Measurements from ENCODE around the gene COLEC11. TPM values are rescaled to one million over a fixed set of nuclear protein-coding genes. Genes with fewer than 3 reads are reported as not detected.

The COLEC11 gene
- total and polyA plus RNA-seq, 2 experiments from 2014 or later = 1.3 to 1.5 TPM

DNA sequence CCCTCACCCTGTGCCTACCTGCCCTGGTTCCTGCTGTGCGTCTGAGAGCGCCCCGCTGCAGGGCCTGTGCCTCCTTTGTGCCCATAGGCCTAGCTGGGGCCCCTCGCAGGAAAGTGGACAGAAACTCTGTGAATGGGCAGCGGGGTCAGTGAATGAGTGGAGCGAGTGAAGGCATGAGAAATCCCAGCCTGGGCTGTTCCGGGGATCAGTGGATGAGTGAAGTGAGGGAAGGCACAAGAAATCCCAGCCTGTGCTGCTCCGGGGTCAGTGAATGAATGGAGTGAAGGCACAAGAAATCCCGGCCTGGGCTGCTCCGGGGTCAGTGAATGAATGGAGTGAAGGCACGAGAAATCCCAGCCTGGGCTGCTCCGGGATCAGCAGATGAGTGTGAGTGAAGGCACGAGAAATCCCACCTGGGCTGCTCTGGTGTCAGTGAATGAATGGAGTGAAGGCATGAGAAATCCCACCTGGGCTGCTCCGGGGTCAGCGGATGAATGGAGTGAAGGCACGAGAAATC is 2.0 kb downstream of the COLEC11 start (continued):
- TF ChIP-seq, protein P1, sequence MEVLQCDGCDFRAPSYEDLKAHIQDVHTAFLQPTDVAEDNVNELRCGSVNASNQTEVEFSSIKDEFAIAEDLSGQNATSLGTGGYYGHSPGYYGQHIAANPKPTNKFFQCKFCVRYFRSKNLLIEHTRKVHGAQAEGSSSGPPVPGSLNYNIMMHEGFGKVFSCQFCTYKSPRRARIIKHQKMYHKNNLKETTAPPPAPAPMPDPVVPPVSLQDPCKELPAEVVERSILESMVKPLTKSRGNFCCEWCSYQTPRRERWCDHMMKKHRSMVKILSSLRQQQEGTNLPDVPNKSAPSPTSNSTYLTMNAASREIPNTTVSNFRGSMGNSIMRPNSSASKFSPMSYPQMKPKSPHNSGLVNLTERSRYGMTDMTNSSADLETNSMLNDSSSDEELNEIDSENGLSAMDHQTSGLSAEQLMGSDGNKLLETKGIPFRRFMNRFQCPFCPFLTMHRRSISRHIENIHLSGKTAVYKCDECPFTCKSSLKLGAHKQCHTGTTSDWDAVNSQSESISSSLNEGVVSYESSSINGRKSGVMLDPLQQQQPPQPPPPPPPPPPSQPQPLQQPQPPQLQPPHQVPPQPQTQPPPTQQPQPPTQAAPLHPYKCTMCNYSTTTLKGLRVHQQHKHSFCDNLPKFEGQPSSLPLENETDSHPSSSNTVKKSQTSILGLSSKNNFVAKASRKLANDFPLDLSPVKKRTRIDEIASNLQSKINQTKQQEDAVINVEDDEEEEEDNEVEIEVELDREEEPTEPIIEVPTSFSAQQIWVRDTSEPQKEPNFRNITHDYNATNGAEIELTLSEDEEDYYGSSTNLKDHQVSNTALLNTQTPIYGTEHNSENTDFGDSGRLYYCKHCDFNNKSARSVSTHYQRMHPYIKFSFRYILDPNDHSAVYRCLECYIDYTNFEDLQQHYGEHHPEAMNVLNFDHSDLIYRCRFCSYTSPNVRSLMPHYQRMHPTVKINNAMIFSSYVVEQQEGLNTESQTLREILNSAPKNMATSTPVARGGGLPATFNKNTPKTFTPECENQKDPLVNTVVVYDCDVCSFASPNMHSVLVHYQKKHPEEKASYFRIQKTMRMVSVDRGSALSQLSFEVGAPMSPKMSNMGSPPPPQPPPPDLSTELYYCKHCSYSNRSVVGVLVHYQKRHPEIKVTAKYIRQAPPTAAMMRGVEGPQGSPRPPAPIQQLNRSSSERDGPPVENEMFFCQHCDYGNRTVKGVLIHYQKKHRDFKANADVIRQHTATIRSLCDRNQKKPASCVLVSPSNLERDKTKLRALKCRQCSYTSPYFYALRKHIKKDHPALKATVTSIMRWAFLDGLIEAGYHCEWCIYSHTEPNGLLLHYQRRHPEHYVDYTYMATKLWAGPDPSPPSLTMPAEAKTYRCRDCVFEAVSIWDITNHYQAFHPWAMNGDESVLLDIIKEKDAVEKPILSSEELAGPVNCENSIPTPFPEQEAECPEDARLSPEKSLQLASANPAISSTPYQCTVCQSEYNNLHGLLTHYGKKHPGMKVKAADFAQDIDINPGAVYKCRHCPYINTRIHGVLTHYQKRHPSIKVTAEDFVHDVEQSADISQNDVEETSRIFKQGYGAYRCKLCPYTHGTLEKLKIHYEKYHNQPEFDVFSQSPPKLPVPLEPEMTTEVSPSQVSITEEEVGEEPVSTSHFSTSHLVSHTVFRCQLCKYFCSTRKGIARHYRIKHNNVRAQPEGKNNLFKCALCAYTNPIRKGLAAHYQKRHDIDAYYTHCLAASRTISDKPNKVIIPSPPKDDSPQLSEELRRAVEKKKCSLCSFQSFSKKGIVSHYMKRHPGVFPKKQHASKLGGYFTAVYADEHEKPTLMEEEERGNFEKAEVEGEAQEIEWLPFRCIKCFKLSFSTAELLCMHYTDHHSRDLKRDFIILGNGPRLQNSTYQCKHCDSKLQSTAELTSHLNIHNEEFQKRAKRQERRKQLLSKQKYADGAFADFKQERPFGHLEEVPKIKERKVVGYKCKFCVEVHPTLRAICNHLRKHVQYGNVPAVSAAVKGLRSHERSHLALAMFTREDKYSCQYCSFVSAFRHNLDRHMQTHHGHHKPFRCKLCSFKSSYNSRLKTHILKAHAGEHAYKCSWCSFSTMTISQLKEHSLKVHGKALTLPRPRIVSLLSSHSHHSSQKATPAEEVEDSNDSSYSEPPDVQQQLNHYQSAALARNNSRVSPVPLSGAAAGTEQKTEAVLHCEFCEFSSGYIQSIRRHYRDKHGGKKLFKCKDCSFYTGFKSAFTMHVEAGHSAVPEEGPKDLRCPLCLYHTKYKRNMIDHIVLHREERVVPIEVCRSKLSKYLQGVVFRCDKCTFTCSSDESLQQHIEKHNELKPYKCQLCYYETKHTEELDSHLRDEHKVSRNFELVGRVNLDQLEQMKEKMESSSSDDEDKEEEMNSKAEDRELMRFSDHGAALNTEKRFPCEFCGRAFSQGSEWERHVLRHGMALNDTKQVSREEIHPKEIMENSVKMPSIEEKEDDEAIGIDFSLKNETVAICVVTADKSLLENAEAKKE (CRISPR knock-in tag; IDR thresholded peaks at IDR 0.05) = no peak
- TF ChIP-seq POLR2AphosphoS5 (IDR thresholded peaks at IDR 0.05; ENCODE audit: low read depth) = no peak

DNA sequence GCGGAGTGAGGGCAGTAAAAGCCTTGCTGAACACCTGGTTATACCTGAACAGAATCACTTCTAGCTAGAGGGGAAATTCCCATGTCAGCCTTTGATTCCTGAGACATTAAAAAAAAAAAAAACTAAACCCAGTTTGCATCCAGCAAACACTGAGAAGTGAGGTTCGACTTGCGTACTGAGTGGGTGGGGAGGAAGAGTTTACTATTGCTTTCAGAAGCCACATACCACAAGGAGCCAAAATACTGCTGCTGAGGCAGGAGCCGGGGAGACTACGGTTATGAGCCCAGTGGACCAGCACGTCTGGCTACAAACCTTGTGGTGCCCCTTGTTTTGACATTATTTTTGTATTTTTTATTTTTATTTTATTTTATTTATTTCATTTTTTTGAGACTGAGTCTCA is 2.7 kb downstream of the COLEC11 start:
- Histone ChIP-seq H3K4me3 (no peak overlapping the region), H3K36me3 (ENCODE audit: insufficient read depth) (no peaks in the 10 kb centered on the region), H3K4me2 (no peak overlapping the region), H3K9me2 (ENCODE audit: insufficient read depth) (no peaks in the 10 kb centered on the region), H3K27ac (ENCODE audit: low read depth) (no peak overlapping the region), H3K27me3 (ENCODE audit: insufficient read depth) (no peaks in the 10 kb centered on the region), H3F3A (replicated peaks; ENCODE audit: low read depth) (0 out of 2 replicates have a peak, but pooled peaks cover 8% of the 10 kb centered on the region), H3K4me1 (ENCODE audit: insufficient read depth) (no peaks in the 10 kb centered on the region), H4K20me1 (replicated peaks; ENCODE audit: insufficient read depth) (no peaks in the 10 kb centered on the region), H3K79me2 (replicated peaks; ENCODE audit: insufficient read depth) (no peaks in the 10 kb centered on the region), H2AFZ (no peak overlapping the region)
- DNase-seq (ENCODE audit: low spot score) (no peak), ATAC-seq (no peak)
- H3K4me3 Mint-ChIP-seq = no peak overlapping the region
- peaks cover 16% of the 10 kb centered on the region for H3K27me3 Mint-ChIP-seq (ENCODE audit: insufficient read depth, low read depth, poor library complexity)
- H3K4me1 Mint-ChIP-seq = peaks cover 10% of the 10 kb centered on the region
- H3K9me3 Mint-ChIP-seq = peaks cover 3% of the 10 kb centered on the region
- H3K36me3 Mint-ChIP-seq (ENCODE audit: low read depth) = peaks cover 8% of the 10 kb centered on the region
- H3K27ac Mint-ChIP-seq = no peak overlapping the region
- TF ChIP-seq JUNB (IDR thresholded peaks at IDR 0.05; ENCODE audit: unreplicated experiment) (no peak), STAT1 (IDR thresholded peaks at IDR 0.05; ENCODE audit: unreplicated experiment) (no peak), ZNF114 (CRISPR knock-in tag; IDR thresholded peaks at IDR 0.05) (no peak), ZNF331 (CRISPR knock-in tag; IDR thresholded peaks at IDR 0.05; ENCODE audit: low read depth) (no peak)
- TF ChIP-seq, protein P2, sequence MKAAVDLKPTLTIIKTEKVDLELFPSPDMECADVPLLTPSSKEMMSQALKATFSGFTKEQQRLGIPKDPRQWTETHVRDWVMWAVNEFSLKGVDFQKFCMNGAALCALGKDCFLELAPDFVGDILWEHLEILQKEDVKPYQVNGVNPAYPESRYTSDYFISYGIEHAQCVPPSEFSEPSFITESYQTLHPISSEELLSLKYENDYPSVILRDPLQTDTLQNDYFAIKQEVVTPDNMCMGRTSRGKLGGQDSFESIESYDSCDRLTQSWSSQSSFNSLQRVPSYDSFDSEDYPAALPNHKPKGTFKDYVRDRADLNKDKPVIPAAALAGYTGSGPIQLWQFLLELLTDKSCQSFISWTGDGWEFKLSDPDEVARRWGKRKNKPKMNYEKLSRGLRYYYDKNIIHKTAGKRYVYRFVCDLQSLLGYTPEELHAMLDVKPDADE (IDR thresholded peaks at IDR 0.05) = no peak
- TF ChIP-seq, protein P1 (CRISPR knock-in tag; IDR thresholded peaks at IDR 0.05) = no peak

All from GM23338 (cell line).